AG08395 (cell line): ENCODE results near the gene ZDHHC22.

Experiments
- DNase-seq: peaks from one replicate; pipeline ENCODE4 v3.0.0; 2012; ENCODE audit warnings: mixed read lengths, low spot score

ZDHHC22 gene

GRCh38 chr14:77157740-77158139 lies 16.1 kb upstream of the ZDHHC22 start:
- DNase-seq: no peak

DNA sequence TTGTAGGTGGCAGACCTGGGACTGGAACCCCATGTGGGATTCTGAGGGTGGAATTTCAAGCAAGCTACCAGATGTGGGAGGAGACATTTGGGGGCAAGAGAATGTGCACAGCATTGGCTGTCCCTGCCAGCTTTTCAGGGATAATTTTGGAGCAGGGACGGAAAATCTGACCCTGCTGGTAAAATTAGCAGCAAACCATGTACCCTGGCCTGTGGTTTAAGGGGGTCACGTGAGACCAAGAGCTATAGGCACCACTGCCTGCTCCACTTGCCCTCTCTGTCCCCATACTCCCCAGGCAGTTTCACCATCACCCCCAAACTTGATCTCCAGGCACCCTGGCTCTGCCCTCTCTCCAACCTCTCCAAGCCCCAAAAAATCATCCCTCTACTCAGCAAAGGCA lies 13.5 kb upstream of the ZDHHC22 start:
- DNase-seq: no peak

DNA sequence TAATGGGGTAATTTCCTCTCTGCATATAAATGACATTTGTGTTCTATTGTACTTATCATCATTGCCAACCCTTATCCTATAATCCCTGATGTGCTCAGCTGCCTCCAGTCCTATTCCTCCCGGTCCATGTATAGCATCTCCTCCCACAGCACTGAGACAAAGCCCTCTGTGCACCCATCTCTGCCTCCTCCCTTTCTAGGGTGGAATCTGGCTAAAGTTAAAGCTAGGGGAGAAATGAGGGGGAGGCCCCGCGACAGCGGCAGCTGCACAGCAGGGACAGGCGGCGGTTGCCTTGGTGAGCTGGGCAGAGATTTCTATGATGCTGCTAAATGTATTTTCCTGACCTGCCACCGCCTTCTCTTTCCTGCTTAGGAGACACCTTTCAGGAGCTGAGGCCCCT lies 12.8 kb upstream of the ZDHHC22 start:
- DNase-seq: no peak

DNA sequence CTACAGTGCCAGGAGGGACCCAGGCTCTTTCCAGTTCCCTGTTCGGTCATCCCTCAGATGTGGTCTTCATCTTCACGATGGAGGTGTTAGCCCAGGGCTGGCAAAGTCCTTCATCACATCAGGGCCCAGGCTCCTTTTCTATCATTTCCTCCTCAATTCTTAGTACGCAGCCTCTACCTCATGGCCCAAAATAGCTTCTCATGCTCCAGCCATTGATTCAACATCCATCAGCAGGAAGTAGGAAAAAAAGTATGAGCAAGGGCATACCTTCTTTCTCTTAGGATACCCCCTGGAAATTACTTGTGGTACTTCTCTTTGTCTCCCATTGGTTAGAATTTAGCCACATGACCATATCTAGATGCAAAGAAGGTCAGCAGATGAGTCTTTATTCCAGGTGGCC lies 12.2 kb upstream of the ZDHHC22 start:
- DNase-seq: no peak

DNA sequence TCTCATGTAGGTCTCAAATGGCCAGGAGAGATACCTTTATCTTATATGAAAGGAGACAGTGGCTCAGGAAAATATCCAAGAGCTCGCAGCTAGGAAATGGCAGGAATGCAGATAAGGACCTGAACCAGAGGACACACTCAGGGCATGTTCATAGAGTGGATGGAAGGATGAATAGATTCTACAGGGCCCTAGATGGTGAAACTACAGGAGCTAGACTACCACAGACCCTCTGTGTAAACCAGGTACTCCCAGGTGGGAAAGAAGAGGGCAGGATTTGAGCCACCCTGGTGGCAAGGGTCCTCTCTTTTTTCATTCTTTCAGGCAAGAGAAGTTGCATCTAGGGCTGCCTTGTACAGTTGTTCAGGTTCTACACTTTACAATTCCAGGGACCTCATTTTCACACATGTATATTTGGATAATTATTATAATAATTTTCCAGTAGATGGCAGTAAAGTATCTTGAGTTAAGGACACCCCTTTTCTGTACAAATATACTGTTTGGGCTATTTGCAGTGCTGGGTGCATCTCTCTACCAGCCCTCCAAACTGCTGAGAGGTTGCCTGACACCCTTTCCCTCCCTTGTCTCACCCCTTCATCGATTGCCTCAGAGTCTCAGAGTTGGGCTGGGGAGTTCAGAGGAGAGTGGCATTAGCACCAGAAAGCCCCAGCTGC lies 10.5 kb upstream of the ZDHHC22 start:
- DNase-seq: peak; percentile 67

DNA sequence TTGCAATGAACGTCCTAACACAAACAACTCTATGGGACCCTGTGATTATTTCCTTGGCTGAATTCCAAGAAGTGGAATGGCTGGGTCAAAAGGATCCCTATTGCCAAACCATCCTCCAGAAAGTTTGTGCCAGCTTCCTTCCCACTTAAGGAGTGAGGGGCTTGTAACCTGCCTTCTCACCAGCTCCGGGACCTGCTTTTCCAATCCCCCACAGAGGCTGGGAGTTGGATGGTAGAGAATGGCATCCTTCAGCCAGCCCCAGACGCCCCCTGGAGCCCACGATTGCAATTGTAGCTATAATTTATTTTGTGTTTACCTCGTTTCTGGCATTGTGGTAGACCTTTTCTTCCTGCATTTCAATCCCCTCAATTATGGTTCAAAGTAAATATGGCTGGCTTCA lies 9.7 kb upstream of the ZDHHC22 start:
- no peak for DNase-seq

GRCh38 chr14:77148510-77149231 lies 7.1 kb upstream of the ZDHHC22 start:
- DNase-seq: no peak

DNA sequence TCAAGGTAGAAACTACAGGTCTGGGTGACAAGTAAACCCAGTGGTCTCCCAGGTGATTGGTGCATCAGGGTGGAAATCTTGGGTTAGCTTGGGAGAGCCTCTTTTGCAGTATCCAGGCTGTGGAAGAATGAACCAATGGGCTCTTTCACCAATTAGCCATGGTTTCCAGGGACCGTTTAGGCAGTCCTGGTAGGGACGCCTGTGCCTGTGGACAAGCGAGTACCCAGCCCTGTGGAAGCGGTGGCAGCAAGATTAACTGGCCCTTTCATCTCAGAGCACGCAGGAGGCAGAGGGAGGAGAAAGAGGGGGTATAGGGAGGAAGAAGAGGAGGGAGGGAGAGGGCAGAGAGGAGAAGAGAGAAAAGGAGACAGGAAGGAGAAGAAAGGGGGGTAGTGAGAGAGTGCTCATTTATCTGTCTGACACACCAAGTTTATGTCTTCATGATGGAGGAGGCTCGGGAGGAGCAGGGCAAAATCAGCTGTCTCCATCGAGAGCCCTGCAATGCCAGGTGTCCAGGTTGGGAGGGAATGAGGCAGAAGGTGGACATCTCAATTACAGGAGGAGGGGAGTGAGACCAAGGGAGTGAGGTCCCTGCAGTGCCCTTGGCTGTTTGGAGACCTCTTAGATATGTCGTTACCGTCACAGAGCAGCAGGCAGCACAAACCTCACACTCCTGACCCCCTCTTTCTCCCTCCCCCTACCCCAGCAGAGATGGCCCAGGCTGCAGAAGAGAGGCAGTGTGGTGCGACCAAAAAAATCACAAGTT lies 4.6 kb upstream of the ZDHHC22 start:
- no peak for DNase-seq

DNA sequence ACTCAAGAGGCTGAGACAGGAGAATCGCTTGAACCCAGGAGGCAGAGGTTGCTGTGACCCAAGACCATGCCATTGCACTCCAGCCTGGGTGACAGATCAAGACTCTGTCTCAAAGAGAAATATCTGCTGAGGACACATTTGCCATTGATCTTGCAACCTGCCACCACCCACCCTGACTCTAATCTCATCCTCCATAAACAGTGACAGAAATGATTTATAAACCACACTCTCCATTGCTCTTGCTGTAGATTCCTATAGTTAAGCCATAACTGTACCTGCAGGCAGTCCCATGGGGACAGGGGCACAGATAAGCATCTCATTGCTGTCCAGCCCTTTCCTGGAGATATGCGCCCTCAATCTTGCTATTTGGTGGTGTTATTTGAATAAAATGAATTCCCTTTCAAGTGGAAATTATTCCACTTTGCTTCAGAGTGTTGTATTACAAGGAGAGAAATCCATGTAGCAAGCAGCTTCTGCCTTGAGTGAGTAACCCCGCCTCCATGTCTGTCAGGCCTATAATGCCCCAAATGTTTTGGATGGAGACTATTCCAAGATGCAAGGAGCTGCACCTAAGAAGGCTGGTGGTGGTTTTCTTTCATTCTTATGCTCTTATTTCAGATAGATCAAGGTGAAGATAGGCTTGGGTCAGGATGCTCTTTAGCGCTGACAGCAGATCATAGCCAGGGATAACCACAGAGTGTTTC lies 3.0 kb upstream of the ZDHHC22 start:
- DNase-seq: no peak

DNA sequence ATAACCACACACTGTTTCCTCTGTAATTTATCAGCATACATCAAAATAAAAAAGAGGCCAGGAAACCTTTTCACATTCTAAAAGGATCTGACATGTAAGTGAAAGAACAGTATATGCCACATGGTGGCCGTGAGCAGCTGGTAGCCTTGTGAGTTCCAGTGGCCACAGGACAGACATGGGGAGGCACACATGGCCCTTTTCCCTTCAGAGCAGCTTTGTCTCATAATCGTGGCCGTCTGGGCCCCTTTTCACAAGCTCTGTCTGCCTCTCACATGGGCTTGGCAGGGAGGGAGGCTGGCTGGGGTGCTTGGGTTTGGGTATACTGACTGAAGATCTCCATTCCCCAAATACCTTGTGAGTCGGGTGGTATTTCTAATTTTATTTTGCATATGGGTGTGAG lies 1.5 kb upstream of the ZDHHC22 start:
- no peak for DNase-seq

GRCh38 chr14:77142005-77142800 lies 612 bp upstream of the ZDHHC22 start:
- no peak for DNase-seq

DNA sequence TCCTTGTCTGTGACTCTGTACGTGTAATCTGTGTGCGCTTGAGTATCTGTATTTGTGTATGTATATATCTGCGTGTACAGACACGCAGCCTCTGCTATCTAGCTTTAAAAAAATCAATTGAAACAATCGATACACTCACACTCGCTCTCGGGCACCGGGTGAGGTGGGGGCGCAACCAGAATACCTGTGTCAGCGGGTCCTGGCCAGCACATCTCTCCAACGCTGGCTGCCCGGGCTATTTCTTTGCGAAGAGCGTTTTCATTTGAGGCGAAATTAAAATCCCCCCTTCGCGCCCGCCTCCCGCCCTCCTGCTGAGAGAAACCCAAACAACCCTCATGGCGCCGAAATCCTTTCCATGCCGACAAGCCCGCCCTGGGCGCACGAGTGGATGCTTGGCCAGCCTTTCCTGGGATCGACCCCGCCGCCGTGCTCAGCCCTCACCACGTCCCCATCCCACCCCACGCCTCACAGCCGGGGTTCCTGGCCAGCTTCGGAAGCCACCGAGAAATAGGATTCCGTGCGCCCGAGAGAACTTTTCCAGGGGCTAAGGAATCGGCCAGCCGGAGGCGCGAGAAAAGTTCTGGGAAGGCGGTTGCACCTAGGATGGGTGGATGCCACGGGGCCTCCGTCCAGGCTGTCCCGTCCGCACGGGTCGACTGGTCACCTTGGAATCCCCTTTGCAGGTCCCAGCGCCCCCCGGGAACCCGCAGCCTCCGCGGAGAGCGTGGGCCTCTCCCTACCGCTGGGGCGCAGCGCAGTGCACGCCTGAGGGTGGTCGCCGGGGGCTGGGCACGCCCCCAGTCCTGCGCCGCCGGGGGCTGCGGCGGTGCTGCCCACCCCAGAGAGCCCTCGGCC lies 1.0 kb downstream of the ZDHHC22 start:
- DNase-seq: no peak

- DNase-seq: peak; percentile 35
Measured at GRCh38 chr14:77139540-77140358, 1.8 kb downstream of the ZDHHC22 start.

GRCh38 chr14:77139022-77139421 lies 2.6 kb downstream of the ZDHHC22 start:
- DNase-seq: no peak

GRCh38 chr14:77133720-77134338 lies 7.8 kb downstream of the ZDHHC22 start:
- peak; percentile 73 for DNase-seq

DNA sequence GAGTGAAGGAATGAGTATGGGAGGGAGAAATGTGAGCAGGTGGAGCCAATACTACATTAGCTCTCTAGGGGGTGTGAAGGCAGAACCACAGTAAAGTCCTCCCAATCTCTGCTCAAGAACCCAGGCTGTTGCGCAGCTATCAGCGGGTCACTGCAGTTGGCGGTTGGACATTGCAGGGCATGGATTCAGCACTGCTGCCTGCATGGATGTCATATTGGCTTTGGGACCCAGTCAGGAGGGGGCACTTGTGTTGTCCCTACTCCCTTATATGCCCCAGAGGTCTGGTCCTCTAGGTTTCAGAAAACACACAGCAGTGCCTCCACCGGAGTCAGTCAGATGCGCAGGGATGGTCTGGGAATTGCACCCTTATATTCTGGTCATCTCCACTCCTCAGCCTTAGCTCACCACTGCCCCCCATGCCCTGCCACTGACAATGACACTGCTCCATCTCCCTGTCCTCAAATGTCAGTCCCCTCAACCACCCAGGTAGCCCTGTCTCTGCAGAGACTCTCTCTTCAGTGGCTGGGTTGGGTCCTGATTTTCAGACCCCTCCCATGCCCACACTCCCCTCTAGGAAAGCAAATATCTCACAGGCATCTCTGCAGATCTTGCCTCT lies 9.6 kb downstream of the ZDHHC22 start:
- no peak for DNase-seq

DNA sequence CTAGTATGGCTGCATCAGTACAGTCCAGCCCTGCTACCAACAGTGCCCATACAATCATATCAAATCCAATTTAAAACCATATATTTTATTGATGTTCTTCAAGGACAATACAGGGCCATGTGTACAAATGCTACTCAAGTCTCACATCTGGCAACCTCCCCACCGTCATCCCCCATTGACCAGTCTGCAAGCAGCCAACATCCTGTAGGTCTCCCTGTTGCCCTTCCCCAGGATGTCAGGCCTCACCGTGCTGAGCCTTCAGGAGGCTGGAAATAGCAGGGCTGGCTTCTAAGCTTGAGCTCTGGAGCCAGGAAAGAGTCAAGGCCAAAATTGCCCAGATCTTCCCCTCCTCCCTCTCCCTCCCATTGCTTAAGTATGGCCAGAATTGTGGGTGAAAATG lies 10.4 kb downstream of the ZDHHC22 start:
- DNase-seq: no peak

GRCh38 chr14:77130386-77130785 lies 11.2 kb downstream of the ZDHHC22 start:
- DNase-seq: no peak

- DNase-seq: no peak
Measured at GRCh38 chr14:77128414-77128891, 13.1 kb downstream of the ZDHHC22 start.
